GM18505 (cell line): ENCODE data around the gene PDE4B.

Experiments used
- ATAC-seq: cut with Tn5 transposase; IDR thresholded peaks from one replicate; pipeline ENCODE4 v1.9.1; 2021; ENCODE audit not compliant: unreplicated experiment
- POLR2A ChIP-seq: IDR thresholded peaks from 4 replicates; pipeline ENCODE4 v1.6.1; 2011; ENCODE audit warnings: borderline replicate concordance; ENCODE audit not compliant: insufficient read depth, insufficient read length; ENCODE audit errors: extremely low read depth

Gene PDE4B

DNA sequence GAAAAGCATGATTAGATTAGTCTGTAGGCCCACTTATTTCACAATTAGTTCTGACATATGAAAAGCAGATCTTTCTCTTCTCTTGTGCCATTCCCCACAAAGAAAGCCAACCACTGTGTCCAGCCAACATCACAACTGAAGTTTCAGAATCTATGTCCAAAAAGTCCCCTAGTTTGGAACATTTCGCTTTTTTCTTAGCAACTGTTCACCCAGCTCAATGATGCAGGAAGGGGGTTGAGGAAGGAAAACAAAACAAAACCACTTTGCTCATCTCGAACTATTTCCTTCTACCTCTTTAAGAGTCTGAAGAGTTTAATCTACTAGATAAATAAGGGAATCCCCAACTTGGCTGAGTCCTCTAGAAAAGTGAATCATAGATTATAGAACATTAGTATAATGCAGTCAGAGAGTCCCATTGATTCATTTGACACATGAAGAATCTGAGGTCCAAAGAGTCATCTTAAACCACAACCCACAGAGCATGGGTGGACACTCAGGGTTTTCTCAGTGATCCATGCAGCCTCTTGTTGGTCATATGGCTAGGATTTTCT is 581.9 kb downstream of the PDE4B start:
- ATAC-seq = peak; percentile 55
- no peak for TF ChIP-seq POLR2A

GRCh38 chr1:66375125-66375524 is 582.4 kb downstream of the PDE4B start:
- ATAC-seq = no peak
- peak; percentile 24 for TF ChIP-seq POLR2A

GRCh38 chr1:66380452-66381212 is 587.9 kb downstream of the PDE4B start:
- peak; percentile 95 for ATAC-seq
- no peak for TF ChIP-seq POLR2A

- ATAC-seq = no peak
- TF ChIP-seq POLR2A = no peak
These were observed 589.1 kb downstream of the PDE4B start for GRCh38 chr1:66381621-66382275.

- TF ChIP-seq POLR2A = no peak
- ATAC-seq = no peak
These were observed 590.5 kb downstream of the PDE4B start for GRCh38 chr1:66383168-66383567.

GRCh38 chr1:66383611-66384010 is 590.9 kb downstream of the PDE4B start:
- no peak for ATAC-seq
- no peak for TF ChIP-seq POLR2A

DNA sequence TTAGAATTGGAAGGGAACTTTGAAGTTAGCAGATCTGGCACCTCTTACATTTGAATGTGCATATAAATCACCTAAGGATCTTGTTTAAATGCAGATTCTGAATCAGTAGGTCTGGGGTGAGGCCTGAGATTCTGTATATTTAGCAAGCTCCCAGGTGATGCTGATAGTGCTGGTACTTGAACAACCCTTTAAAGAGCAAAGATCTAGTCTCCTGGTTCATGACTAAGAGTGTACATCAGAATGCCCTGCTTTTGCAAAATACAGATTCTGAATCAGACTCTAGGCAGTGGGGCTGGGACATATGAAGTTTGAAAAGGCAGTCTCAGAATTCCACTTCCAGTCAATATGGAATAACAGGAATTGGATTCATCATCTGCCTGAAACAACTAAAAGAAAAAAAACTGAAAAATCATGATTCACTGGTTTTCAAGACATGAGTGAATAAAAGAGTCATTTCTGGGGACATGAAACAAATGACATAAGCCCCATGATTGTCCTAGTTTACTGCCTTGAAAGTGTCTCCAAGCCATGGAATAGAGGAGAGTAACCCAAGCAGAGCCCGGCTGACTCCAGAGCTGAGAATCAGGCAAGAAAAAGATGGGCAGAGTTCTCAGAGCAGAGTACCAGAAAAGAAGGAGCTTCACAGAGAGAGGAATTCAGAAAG is 591.7 kb downstream of the PDE4B start:
- ATAC-seq = no peak
- no peak for TF ChIP-seq POLR2A

GRCh38 chr1:66386712-66387111 is 594.0 kb downstream of the PDE4B start:
- TF ChIP-seq POLR2A = no peak
- ATAC-seq = no peak

DNA sequence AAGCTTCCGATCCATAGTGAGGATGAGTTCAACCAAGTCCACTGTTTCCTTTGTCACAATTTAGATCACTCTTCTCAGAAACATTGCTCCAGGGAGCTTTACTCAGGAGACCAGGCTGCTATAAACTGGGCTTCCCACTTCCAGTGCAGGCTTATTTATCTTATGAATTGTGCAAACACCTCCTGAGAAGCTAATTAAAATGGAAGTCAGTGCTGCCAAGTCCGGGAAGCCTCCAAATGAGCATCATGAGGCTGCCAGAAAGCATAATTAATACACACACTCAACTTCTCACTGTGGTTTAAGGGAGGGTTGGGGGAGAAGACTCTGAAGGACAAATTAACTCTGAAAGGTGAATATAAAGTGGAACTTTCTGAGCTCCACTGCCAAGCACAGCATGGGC is 596.2 kb downstream of the PDE4B start:
- TF ChIP-seq POLR2A = no peak
- ATAC-seq = no peak

- no peak for ATAC-seq
- no peak for TF ChIP-seq POLR2A
These were observed 601.0 kb downstream of the PDE4B start for GRCh38 chr1:66393586-66394287.

- no peak for ATAC-seq
- no peak for TF ChIP-seq POLR2A
These were observed 601.9 kb downstream of the PDE4B start for GRCh38 chr1:66394603-66395002.

DNA sequence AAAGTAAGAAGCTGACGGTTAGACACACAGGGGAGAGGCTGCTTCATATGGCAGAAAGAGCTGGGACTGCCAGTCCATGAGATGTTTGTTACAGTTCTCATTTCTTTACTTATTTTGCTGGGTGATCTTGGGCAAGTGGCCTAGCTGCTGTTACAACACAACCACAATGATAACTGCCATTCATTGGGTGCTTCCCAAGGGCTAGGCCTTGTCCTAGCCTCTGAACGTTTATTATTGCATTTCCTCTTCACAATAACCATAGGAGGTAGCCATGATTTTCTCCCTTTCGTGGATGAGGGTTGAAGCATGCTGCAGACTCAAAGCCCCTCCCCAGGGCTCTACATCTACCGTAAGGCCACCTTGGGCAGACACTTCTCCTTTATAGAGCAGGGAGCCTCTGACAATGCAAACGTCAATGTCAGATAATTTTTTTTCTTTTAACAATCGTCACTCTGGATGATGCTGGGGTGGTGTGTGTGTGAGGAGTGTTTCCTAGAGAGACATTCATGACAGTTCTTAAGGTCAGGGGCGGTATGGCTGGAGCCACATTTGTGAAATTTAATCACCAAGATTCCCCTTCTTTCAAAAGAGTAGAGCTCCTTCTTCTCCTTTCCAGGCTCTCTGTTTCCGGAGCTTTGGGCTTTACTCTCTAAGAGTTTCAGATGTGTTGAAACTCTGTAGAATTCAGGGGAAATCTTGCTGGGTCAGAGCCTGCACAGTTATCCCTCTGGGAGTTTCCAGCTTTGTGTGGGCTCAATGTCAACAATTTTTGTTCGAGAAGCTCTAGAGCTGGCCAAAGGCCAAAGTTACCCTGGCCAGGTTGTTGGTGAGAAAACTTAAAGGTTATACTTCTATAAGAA is 602.7 kb downstream of the PDE4B start:
- no peak for ATAC-seq
- TF ChIP-seq POLR2A = no peak
